Neuron (in vitro differentiated cells): ENCODE measurements around the gene PGK1.
"Not testable (repeated sequence)": the region's sequence is repeated elsewhere in the genome, so short reads cannot be mapped to it uniquely, and the experiment has no call there.

Experiments used
- H2AFZ ChIP-seq: one replicate; pipeline ENCODE4 v1.6.1; 2013; ENCODE audit warnings: low read depth, mild to moderate bottlenecking, inconsistent platforms, low read length, moderate library complexity
- H3K27me3 ChIP-seq: one replicate; pipeline ENCODE4 v1.6.1; 2013; ENCODE audit warnings: low read length; ENCODE audit not compliant: insufficient read depth
- H3K36me3 ChIP-seq: one replicate; pipeline ENCODE4 v1.6.1; 2013; ENCODE audit warnings: low read length; ENCODE audit not compliant: insufficient read depth
- H3K4me1 ChIP-seq: one replicate; pipeline ENCODE4 v1.6.1; 2013; ENCODE audit warnings: low read length; ENCODE audit not compliant: insufficient read depth
- H3K4me3 ChIP-seq: 2 replicates; pipeline ENCODE4 v1.5.1; 2013; ENCODE audit warnings: mild to moderate bottlenecking, low read length, moderate library complexity
- H3K9me3 ChIP-seq: one replicate; pipeline ENCODE4 v1.6.1; 2013; ENCODE audit warnings: low read length

Gene PGK1

DNA sequence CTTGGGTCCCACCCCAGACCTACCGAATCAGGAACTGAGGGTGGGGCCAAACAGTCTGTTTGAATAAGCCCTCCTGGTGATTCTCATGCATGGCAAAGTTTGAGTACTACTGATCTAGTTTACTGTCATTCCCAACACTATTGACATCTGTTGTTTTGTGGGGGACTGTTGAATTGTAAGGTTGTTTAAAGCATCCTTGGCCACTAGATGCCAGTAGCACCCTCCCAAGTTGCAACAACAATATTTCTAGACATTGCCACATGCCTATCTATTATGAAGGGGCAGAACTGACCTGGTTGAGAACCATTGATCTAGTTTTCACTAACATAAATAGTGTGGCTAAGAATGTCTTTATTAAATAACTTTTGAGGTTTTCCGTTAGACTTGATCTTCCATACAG, 20.3 kb downstream of the PGK1 start:
- Histone ChIP-seq H3K27me3 (no peaks in the 10 kb centered on the region), H3K9me3 (no peaks in the 10 kb centered on the region), H3K36me3 (peaks cover 24% of the 10 kb centered on the region), H3K4me3 (no peak overlapping the region), H2AFZ (no peak overlapping the region), H3K4me1 (no peaks in the 10 kb centered on the region)

DNA sequence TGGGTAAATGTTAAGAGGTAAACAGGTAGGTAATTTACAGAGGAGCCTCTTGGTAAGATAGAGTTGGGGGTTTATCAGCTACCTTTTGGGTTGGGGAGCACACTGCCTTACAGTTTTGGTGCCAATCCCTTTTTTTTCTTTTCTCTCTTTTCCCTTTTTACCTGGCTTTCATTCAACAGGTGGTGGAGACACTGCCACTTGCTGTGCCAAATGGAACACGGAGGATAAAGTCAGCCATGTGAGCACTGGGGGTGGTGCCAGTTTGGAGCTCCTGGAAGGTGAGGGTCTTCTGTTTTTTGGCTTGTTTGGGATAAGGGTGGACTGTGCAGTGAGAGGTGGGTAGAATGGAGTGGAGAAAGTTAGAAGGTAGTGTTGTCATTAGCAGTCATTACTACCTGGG, 21.1 kb downstream of the PGK1 start:
- H3K4me1 ChIP-seq: no peaks in the 10 kb centered on the region
- H3K9me3 ChIP-seq: no peaks in the 10 kb centered on the region
- peaks cover 28% of the 10 kb centered on the region for H3K36me3 ChIP-seq
- H2AFZ ChIP-seq: no peak overlapping the region
- H3K27me3 ChIP-seq: no peaks in the 10 kb centered on the region
- H3K4me3 ChIP-seq: no peak overlapping the region

DNA sequence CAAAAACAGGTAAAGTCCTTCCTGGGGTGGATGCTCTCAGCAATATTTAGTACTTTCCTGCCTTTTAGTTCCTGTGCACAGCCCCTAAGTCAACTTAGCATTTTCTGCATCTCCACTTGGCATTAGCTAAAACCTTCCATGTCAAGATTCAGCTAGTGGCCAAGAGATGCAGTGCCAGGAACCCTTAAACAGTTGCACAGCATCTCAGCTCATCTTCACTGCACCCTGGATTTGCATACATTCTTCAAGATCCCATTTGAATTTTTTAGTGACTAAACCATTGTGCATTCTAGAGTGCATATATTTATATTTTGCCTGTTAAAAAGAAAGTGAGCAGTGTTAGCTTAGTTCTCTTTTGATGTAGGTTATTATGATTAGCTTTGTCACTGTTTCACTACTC, 21.7 kb downstream of the PGK1 start:
- H3K4me1 ChIP-seq, H3K9me3 ChIP-seq, H3K4me3 ChIP-seq, H2AFZ ChIP-seq, H3K27me3 ChIP-seq: not testable (repeated sequence)
- H3K36me3 ChIP-seq: peaks cover 25% of the 10 kb centered on the region

DNA sequence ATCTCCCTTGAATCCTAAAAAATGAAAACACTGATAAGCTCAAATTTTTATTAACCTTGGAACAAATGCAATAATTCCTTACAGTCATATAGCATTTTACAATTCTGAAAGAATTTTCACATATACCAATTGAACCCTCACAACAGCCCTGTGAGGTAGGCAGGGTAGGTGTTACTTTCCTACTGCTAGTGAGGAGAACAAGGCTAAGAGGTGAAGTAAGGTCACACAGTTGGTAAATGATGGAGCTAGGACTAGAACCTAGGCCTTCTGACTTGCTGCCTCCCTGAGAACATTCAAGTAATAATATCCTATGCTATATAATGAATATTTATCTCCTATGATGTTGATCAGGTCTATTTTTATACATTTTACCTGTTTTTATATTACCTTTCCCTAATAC, 25.7 kb downstream of the PGK1 start:
- Histone ChIP-seq H3K36me3 (peaks cover 29% of the 10 kb centered on the region), H3K4me1 (no peaks in the 10 kb centered on the region), H3K9me3 (no peaks in the 10 kb centered on the region), H2AFZ (no peak overlapping the region), H3K27me3 (no peaks in the 10 kb centered on the region), H3K4me3 (no peak overlapping the region)

DNA sequence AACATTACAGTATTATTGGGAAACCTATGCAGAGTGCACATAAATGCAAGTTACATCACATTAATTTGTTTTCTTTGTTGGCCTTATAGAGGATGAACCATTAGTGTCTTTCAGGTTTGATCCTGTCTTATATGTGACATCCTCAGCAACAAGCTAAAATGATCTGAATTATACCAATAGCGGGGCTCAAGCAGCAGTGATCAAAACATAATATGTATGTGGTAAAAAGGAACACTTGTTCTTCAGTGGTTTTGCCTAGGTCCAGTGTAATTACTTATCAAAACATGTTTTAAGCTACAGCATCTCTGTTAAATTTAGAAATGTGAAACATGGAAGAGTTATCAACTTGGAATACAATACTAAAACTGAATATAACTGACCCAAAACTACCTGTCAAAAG, 26.3 kb downstream of the PGK1 start:
- no peaks in the 10 kb centered on the region for H3K27me3 ChIP-seq
- H3K9me3 ChIP-seq: no peaks in the 10 kb centered on the region
- H3K4me3 ChIP-seq: no peak overlapping the region
- peaks cover 29% of the 10 kb centered on the region for H3K36me3 ChIP-seq
- no peak overlapping the region for H2AFZ ChIP-seq
- H3K4me1 ChIP-seq: no peaks in the 10 kb centered on the region

DNA sequence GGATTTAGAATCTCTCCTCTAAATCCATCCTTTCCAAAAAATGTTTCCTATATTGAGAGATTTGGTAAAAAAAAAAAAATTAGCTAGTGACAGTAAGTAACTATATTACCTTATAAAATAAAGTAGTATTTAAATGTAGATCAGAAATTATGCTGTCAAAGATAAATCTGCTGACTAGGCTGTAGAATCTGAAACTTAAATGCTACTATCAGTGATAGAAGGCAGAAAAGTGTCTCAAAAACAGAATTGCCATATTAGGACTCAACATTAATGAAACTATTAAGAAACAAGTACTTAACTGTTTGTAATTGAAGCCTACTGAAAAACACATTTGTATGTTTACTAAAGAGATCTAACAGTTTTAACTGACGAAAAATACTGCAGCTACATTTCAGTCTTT, 27.1 kb downstream of the PGK1 start:
- no peak overlapping the region for H3K4me3 ChIP-seq

DNA sequence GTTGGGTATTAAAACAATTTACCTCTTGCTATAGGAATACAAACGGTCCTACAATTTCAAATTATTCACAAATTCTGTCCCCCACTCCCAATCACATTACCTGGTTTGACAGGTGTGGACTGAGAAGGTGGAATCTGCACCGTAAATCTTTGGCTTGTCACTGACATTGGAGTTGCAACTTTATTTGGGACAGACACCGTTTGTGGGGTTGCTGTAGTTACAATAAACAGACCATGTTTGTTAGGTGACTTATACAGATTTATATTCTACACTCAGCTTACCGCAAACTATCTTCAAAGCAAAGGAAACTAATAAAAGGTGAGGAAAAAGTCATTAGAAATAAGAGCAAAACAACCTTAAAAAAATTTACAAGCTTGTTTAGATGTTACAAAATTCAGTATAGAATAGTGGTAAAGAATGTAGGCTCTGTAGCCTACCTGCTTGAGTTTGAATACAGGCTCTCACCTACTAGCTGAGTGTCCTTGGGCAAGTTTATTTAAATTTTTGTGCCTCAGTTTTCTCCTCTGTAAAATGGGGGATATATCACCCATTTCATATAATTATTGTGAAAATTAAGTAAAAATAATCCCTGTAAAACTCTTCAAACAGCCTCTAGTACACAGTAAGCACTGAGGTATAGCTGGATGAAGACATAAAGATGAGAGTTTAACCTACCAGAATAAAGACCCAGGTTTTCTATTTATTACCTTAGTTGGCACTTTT, 29.4 kb downstream of the PGK1 start:
- Histone ChIP-seq H3K4me3 (no peak overlapping the region), H3K36me3 (peaks cover 26% of the 10 kb centered on the region), H3K4me1 (no peaks in the 10 kb centered on the region), H2AFZ (no peak overlapping the region), H3K9me3 (no peaks in the 10 kb centered on the region), H3K27me3 (no peaks in the 10 kb centered on the region)

More for the DNA sequence above, 27.1 kb downstream of the PGK1 start:
- peaks cover 31% of the 10 kb centered on the region for H3K36me3 ChIP-seq
- H3K9me3 ChIP-seq: no peaks in the 10 kb centered on the region
- H2AFZ ChIP-seq: no peak overlapping the region
- H3K27me3 ChIP-seq: no peaks in the 10 kb centered on the region
- no peaks in the 10 kb centered on the region for H3K4me1 ChIP-seq

DNA sequence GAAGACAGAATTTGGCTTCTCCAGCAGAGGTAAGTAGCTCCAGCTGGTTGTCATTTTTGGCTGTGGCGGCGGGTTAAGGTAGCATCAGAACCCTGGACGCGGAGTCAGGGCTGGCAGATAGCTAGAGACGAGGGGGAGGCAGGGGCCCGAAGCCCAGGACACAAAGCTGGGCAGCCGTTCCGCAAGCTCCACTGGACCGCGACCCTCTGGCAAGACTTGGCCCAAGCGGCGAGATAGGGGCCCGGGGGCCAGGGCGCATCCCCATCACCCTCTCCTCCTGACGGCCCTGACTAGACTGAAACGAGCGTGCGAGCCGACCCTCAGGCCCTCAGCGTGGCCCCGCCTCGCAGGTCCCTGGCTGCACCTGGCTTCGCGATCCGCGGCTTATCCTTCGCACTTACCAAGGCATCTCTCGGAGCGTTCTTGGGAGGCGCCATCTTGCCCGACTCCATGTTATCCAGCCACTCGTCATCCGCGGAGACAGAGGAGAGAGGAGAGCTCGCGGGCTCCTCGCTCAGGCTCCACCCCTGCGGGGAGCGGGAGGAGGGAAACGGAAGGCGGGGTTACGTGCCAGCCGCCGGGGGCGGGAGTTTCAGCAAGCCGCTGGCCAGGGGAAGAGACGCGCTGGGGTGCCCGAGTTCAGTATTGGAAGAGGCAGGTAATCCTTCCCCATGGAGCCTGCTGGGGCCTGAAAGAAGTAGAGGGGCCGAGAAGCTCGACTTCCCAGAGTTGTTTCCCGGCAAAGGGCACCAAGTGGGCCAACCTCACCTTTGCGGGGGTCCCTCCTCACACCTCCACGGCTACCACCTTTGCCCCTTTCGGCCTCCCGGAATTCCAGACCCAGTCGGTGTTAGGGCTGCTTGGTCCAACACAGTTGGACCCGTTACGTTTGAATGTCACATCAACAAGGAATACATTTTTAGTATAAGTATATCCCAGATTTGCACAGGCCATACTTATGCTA, 35.4 kb downstream of the PGK1 start, which contains the start of gene TAF9B:
Gene TAF9B, minus strand, starts transcription at position 491 of the 964 bp plus-strand sequence. Its CDS starts 39 bp downstream, at position 452.
- H3K36me3 ChIP-seq: peaks cover 8% of the 10 kb centered on the region
- H3K4me3 ChIP-seq: peak within 1 kb of the TSS; percentile 96
- peak within 1 kb of the TSS; percentile 51 for H2AFZ ChIP-seq
- H3K27me3 ChIP-seq: no peaks in the 10 kb centered on the region
- H3K9me3 ChIP-seq: no peaks in the 10 kb centered on the region
- no peaks in the 10 kb centered on the region for H3K4me1 ChIP-seq

DNA sequence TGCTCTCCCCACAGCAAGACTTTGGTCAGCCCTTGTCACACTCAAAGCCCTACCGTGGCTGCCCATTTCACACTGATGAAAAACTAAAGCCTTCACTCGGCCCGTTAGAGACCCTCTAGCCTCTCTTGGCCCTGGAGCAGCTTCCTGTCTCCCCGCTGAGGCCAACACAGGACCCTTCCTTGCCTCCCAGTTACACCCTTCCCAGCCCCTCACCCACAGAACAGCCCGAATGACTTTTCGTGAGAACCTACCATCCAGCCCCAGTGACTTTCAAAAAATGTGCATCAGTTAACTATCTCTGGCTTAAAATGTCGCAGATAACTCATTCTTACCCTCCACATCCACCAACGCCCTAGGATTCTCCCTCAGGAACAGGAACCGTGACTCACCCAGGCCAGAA, 36.2 kb downstream of the PGK1 start:
- peaks cover 8% of the 10 kb centered on the region for H3K36me3 ChIP-seq
- no peaks in the 10 kb centered on the region for H3K4me1 ChIP-seq
- H3K9me3 ChIP-seq: no peaks in the 10 kb centered on the region
- H2AFZ ChIP-seq: peak overlapping the region; percentile 51
- no peaks in the 10 kb centered on the region for H3K27me3 ChIP-seq
- H3K4me3 ChIP-seq: no peak overlapping the region

DNA sequence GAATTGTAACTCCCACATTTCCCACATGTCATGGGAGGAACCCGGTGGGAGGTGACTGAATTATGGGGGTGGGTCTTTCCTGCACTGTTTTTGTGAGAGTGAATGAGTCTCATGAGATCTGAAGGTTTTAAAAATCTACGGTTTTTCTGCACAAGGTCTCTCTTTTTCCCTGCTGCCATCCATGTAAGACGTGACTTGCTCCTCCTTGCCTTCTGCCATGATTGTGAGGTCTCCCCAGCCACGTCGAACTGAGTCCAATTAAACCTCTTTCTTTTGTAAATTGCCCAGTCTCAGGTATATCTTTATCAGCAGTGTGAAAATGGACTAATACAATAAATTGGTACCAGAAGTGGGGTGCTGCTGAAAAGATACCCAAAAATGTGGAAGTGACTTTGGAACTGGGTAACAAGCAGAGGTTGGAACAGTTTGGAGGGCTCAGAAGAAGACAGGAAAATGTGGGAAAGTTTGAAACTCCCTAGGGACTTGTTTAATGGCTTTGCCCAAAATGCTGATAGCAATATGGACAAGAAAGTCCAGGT, 43.0 kb downstream of the PGK1 start:
- H3K9me3 ChIP-seq, H2AFZ ChIP-seq, H3K4me1 ChIP-seq, H3K4me3 ChIP-seq, H3K36me3 ChIP-seq, H3K27me3 ChIP-seq: not testable (repeated sequence)

DNA sequence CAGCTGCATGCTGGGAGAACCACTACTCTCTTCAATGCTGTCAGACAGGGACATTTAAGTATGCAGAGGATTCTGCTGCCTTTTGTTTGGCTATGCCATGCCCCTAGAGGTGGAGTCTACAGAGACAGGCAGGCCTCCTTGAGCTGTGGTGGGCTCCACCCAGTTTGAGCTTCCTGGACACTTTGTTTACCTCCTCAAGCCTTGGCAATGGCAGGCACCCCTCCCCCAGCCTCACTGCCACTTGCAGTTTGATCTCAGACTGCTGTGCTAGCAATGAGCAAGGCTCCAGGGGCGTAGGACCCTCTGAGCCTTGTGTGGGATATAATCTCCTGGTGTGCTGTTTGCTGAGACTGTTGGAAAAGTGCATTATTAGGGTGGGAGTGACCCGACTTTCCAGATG, 53.3 kb downstream of the PGK1 start:
- not testable (repeated sequence) for H3K4me3 ChIP-seq, H3K36me3 ChIP-seq, H3K4me1 ChIP-seq, H3K27me3 ChIP-seq, H2AFZ ChIP-seq, H3K9me3 ChIP-seq

DNA sequence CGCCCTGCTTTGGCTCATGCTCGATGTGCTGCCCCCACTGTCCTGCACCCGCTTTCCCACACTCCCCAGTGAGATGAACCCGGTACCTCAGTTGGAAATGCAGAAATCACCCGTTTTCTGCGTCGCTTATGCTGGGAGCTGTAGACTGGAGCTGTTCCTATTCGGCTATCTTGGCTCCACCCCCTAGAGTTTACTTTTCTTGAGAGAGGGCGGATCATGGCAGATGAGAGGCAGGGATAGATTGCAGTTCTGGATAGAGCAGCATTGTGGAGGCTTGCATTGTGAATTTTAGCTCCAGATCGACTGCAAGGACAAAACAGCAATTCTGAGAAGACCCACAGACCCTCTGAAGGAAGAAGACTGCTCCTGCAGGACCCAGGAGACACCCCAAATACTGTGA, 53.8 kb downstream of the PGK1 start:
- not testable (repeated sequence) for H3K4me3 ChIP-seq, H3K4me1 ChIP-seq, H3K9me3 ChIP-seq, H2AFZ ChIP-seq, H3K27me3 ChIP-seq, H3K36me3 ChIP-seq

DNA sequence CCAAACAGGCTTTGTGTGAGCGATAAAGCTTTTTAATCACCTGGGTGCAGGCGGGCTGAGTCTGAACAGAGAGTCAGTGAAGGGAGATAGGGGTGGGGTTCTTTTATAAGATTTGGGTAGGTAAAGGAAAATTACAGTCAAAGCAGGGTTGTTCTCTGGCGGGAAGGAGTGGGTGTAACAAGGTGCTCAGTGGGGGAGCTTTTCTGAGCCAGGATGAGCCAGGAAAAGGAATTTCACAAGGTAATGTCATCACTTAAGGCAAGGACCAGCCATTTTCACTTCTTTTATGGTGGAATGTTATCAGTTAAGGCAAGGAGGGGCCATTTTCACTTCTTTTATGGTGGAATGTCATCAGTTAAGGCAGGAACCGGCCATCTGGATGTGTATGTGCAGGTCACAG, 56.7 kb downstream of the PGK1 start:
- H2AFZ ChIP-seq, H3K36me3 ChIP-seq, H3K27me3 ChIP-seq, H3K9me3 ChIP-seq, H3K4me1 ChIP-seq, H3K4me3 ChIP-seq: not testable (repeated sequence)
